Ramos (cell line): ENCODE measurements around the gene PRKCG.

Source experiments
- in situ Hi-C: fragments of 300-500 bp; cut with MboI; formaldehyde crosslinking; loops from one replicate; pipeline ENCODE4 v1.14.3; 2022; ENCODE audit warnings: low sequenced_read_pairs; ENCODE audit not compliant: unreplicated experiment

PRKCG gene

GRCh38 chr19:53870485-53870844 lies 11.5 kb upstream of the PRKCG start:
- in situ Hi-C loops, result no loop called here

- in situ Hi-C loops, result no loop called here
These were observed 10.5 kb upstream of the PRKCG start for GRCh38 chr19:53871454-53871853.

- in situ Hi-C loops, result no loop called here
These were observed 9.2 kb upstream of the PRKCG start for GRCh38 chr19:53872762-53873161.

GRCh38 chr19:53873773-53874605 lies 8.0 kb upstream of the PRKCG start:
- in situ Hi-C loops, result no loop called here

- in situ Hi-C loops, result no loop called here
These were observed 7.4 kb upstream of the PRKCG start for GRCh38 chr19:53874606-53874990.

GRCh38 chr19:53875602-53876325 lies 6.2 kb upstream of the PRKCG start:
- in situ Hi-C loops, result no loop called here

GRCh38 chr19:53876651-53877224 lies 5.3 kb upstream of the PRKCG start:
- in situ Hi-C loops, result no loop called here

- in situ Hi-C loops, result no loop called here
These were observed 4.6 kb upstream of the PRKCG start for GRCh38 chr19:53877361-53877766.

GRCh38 chr19:53878776-53879139 lies 3.2 kb upstream of the PRKCG start:
- in situ Hi-C loops, result no loop called here

- in situ Hi-C loops, result no loop called here
These were observed 2.6 kb upstream of the PRKCG start for GRCh38 chr19:53879140-53880081.

GRCh38 chr19:53880711-53881481 lies 1.1 kb upstream of the PRKCG start:
- in situ Hi-C loops, result no loop called here

- in situ Hi-C loops, result no loop called here
These were observed 524 bp downstream of the PRKCG start for GRCh38 chr19:53882391-53883050.

GRCh38 chr19:53883231-53883661 lies 1.2 kb downstream of the PRKCG start:
- in situ Hi-C loops, result no loop called here

- in situ Hi-C loops, result no loop called here
These were observed 1.7 kb downstream of the PRKCG start for GRCh38 chr19:53883741-53884140.

- in situ Hi-C loops, result no loop called here
These were observed 2.3 kb downstream of the PRKCG start for GRCh38 chr19:53884256-53884655.

GRCh38 chr19:53885036-53885435 lies 3.0 kb downstream of the PRKCG start:
- in situ Hi-C loops, result no loop called here

- in situ Hi-C loops, result no loop called here
These were observed 10.4 kb downstream of the PRKCG start for GRCh38 chr19:53892301-53892980.

- in situ Hi-C loops, result no loop called here
These were observed 11.0 kb downstream of the PRKCG start for GRCh38 chr19:53892981-53893325.

- in situ Hi-C loops, result no loop called here
These were observed 12.7 kb downstream of the PRKCG start for GRCh38 chr19:53894707-53895106.
